Choroid plexus epithelial cell (primary cell): ENCODE results near the gene SCYL1.

ENCODE experiments used
- DNase-seq: peaks from one replicate; pipeline ENCODE4 v3.0.0-alpha.2; 2010; ENCODE audit warnings: low read depth
- H3K4me3 ChIP-seq: 2 replicates; pipeline ENCODE4 v1.5.1; 2011; ENCODE audit warnings: low read depth, mild to moderate bottlenecking, control low read depth, low read length, moderate library complexity
- CTCF ChIP-seq: conservative IDR thresholded peaks from 2 replicates; pipeline ENCODE4 v1.5.1; 2011; ENCODE audit warnings: low read depth, mild to moderate bottlenecking, control low read depth, inconsistent platforms, low read length, moderate library complexity

The SCYL1 gene

GRCh38 chr11:65500387-65501185 is 24.3 kb upstream of the SCYL1 start:
- DNase-seq, result peak; percentile 69
- peak overlapping the region; percentile 80 for H3K4me3 ChIP-seq
- no peak for TF ChIP-seq CTCF

- DNase-seq, result no peak
- no peak for TF ChIP-seq CTCF
- H3K4me3 ChIP-seq, result peak overlapping the region; percentile 80
These were observed 23.8 kb upstream of the SCYL1 start for GRCh38 chr11:65501186-65501471.

- H3K4me3 ChIP-seq, result peak overlapping the region; percentile 80
- TF ChIP-seq CTCF, result no peak
- DNase-seq, result peak; percentile 75
These were observed 23.2 kb upstream of the SCYL1 start for GRCh38 chr11:65501472-65502273.

GRCh38 chr11:65502274-65502554 is 22.7 kb upstream of the SCYL1 start:
- H3K4me3 ChIP-seq, result peak overlapping the region; percentile 80
- DNase-seq, result no peak
- no peak for TF ChIP-seq CTCF

GRCh38 chr11:65502555-65503367 is 22.1 kb upstream of the SCYL1 start:
- no peak for TF ChIP-seq CTCF
- H3K4me3 ChIP-seq, result peak overlapping the region; percentile 80
- DNase-seq, result peak; percentile 77

GRCh38 chr11:65503368-65503948 is 21.4 kb upstream of the SCYL1 start:
- peak; percentile 54 for DNase-seq
- H3K4me3 ChIP-seq, result peak overlapping the region; percentile 80
- no peak for TF ChIP-seq CTCF
